ENCODE data around the gene TEX36. TPM values are rescaled to one million over a fixed set of nuclear protein-coding genes. Genes with fewer than 3 reads are reported as not detected.

Gene TEX36
- polyA plus RNA-seq, 1 donor from 2014 or later = not detected

- Histone ChIP-seq H3K36me3 (ENCODE audit: insufficient read depth, low read length) (no peaks in the 10 kb centered on the region), H3K4me3 (ENCODE audit: low read length) (no peak overlapping the region), H3F3A (ENCODE audit: insufficient read depth, low read length, poor library complexity, severe bottlenecking) (no peaks in the 10 kb centered on the region), H3K79me2 (replicated peaks; ENCODE audit: insufficient read depth, low read length) (no peaks in the 10 kb centered on the region), H3K9me3 (ENCODE audit: low read length) (no peaks in the 10 kb centered on the region), H3K27ac (ENCODE audit: low read length) (no peak overlapping the region), H3K4me2 (ENCODE audit: low read length) (no peak overlapping the region), H3K9me2 (ENCODE audit: insufficient read depth, low read length) (no peaks in the 10 kb centered on the region), H2AFZ (ENCODE audit: low read depth, low read length) (no peak overlapping the region), H3K27me3 (ENCODE audit: insufficient read depth, low read depth, low read length) (no peaks in the 10 kb centered on the region), H4K20me1 (ENCODE audit: insufficient read depth) (no peaks in the 10 kb centered on the region), H3K9ac (ENCODE audit: low read length) (no peak overlapping the region)
- TF ChIP-seq RAD21 (conservative IDR thresholded peaks at IDR 0.05) = no peak
- no peak for TF ChIP-seq TAF1 (IDR thresholded peaks at IDR 0.05; ENCODE audit: low read depth)
- no peak for TF ChIP-seq EZH2 (IDR thresholded peaks at IDR 0.05; ENCODE audit: borderline replicate concordance, insufficient read depth, low read length, poor library complexity, severe bottlenecking)
- no peak for TF ChIP-seq POLR2AphosphoS5 (IDR thresholded peaks at IDR 0.05)
- no peak for TF ChIP-seq SMC3 (conservative IDR thresholded peaks at IDR 0.05; ENCODE audit: poor library complexity)
- no peak for TF ChIP-seq EP300 (conservative IDR thresholded peaks at IDR 0.05; ENCODE audit: poor library complexity, severe bottlenecking)
- TF ChIP-seq, protein P1, sequence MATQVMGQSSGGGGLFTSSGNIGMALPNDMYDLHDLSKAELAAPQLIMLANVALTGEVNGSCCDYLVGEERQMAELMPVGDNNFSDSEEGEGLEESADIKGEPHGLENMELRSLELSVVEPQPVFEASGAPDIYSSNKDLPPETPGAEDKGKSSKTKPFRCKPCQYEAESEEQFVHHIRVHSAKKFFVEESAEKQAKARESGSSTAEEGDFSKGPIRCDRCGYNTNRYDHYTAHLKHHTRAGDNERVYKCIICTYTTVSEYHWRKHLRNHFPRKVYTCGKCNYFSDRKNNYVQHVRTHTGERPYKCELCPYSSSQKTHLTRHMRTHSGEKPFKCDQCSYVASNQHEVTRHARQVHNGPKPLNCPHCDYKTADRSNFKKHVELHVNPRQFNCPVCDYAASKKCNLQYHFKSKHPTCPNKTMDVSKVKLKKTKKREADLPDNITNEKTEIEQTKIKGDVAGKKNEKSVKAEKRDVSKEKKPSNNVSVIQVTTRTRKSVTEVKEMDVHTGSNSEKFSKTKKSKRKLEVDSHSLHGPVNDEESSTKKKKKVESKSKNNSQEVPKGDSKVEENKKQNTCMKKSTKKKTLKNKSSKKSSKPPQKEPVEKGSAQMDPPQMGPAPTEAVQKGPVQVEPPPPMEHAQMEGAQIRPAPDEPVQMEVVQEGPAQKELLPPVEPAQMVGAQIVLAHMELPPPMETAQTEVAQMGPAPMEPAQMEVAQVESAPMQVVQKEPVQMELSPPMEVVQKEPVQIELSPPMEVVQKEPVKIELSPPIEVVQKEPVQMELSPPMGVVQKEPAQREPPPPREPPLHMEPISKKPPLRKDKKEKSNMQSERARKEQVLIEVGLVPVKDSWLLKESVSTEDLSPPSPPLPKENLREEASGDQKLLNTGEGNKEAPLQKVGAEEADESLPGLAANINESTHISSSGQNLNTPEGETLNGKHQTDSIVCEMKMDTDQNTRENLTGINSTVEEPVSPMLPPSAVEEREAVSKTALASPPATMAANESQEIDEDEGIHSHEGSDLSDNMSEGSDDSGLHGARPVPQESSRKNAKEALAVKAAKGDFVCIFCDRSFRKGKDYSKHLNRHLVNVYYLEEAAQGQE (IDR thresholded peaks at IDR 0.05; ENCODE audit: borderline replicate concordance) = no peak
- no peak for TF ChIP-seq MXI1 (conservative IDR thresholded peaks at IDR 0.05; ENCODE audit: poor library complexity, severe bottlenecking)
- TF ChIP-seq, protein P2, sequence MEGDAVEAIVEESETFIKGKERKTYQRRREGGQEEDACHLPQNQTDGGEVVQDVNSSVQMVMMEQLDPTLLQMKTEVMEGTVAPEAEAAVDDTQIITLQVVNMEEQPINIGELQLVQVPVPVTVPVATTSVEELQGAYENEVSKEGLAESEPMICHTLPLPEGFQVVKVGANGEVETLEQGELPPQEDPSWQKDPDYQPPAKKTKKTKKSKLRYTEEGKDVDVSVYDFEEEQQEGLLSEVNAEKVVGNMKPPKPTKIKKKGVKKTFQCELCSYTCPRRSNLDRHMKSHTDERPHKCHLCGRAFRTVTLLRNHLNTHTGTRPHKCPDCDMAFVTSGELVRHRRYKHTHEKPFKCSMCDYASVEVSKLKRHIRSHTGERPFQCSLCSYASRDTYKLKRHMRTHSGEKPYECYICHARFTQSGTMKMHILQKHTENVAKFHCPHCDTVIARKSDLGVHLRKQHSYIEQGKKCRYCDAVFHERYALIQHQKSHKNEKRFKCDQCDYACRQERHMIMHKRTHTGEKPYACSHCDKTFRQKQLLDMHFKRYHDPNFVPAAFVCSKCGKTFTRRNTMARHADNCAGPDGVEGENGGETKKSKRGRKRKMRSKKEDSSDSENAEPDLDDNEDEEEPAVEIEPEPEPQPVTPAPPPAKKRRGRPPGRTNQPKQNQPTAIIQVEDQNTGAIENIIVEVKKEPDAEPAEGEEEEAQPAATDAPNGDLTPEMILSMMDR (IDR thresholded peaks at IDR 0.05; ENCODE audit: poor library complexity, severe bottlenecking) = no peak
These were observed 1.6 kb upstream of the TEX36 start for GRCh38 chr10:125684581-125684980.

DNA sequence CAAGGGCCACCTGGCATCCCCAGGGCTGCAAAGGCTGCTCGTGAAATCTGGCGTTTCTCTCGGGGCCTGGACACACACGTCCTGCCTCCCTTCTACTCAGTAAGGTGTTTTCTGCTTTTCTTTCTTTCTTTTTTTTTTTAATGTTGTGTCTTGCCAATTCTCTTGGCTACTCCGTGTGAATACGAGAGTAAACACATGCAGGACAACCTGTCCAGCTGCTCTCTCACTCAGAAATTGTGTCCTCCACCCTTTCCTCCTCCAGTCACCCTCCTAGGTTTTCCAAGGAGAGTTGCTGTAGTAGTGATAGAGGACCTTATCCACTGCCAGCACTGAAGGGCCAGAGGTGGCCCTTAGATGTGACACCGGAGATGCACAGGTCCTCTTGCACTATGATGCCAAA is 858 bp upstream of the TEX36 start:
- Histone ChIP-seq H4K20me1 (ENCODE audit: insufficient read depth) (no peaks in the 10 kb centered on the region), H3K27ac (ENCODE audit: low read length) (no peak overlapping the region), H3F3A (ENCODE audit: insufficient read depth, low read length, poor library complexity, severe bottlenecking) (no peaks in the 10 kb centered on the region), H3K79me2 (replicated peaks; ENCODE audit: insufficient read depth, low read length) (no peaks in the 10 kb centered on the region), H3K36me3 (ENCODE audit: insufficient read depth, low read length) (no peaks in the 10 kb centered on the region), H2AFZ (ENCODE audit: low read depth, low read length) (no peak overlapping the region), H3K4me2 (ENCODE audit: low read length) (no peak overlapping the region), H3K9me3 (ENCODE audit: low read length) (no peaks in the 10 kb centered on the region), H3K27me3 (ENCODE audit: insufficient read depth, low read depth, low read length) (no peaks in the 10 kb centered on the region), H3K9me2 (ENCODE audit: insufficient read depth, low read length) (no peaks in the 10 kb centered on the region), H3K4me3 (ENCODE audit: low read length) (no peak overlapping the region), H3K9ac (ENCODE audit: low read length) (no peak overlapping the region)
- TF ChIP-seq SMC3 (conservative IDR thresholded peaks at IDR 0.05; ENCODE audit: poor library complexity) = no peak
- TF ChIP-seq POLR2AphosphoS5 (IDR thresholded peaks at IDR 0.05) = no peak
- no peak for TF ChIP-seq EZH2 (IDR thresholded peaks at IDR 0.05; ENCODE audit: borderline replicate concordance, insufficient read depth, low read length, poor library complexity, severe bottlenecking)
- TF ChIP-seq EP300 (conservative IDR thresholded peaks at IDR 0.05; ENCODE audit: poor library complexity, severe bottlenecking) = no peak
- no peak for TF ChIP-seq MXI1 (conservative IDR thresholded peaks at IDR 0.05; ENCODE audit: poor library complexity, severe bottlenecking)
- no peak for TF ChIP-seq TAF1 (IDR thresholded peaks at IDR 0.05; ENCODE audit: low read depth)
- TF ChIP-seq, protein P1 (IDR thresholded peaks at IDR 0.05; ENCODE audit: borderline replicate concordance) = no peak
- no peak for TF ChIP-seq RAD21 (conservative IDR thresholded peaks at IDR 0.05)
- TF ChIP-seq, protein P2 (IDR thresholded peaks at IDR 0.05; ENCODE audit: poor library complexity, severe bottlenecking) = no peak
